Neural progenitor cell (in vitro differentiated cells): ENCODE data around the gene MYMK. TPM values are rescaled to one million over a fixed set of nuclear protein-coding genes. Genes with fewer than 3 reads are reported as not detected.

Experiments used
- DNase-seq: peaks from one replicate; pipeline ENCODE4 v3.0.0-alpha.2; 2016; ENCODE audit warnings: low spot score
- H2AFZ ChIP-seq: fragments of 200-600 bp; sonication (generic); replicated peaks from 2 replicates; pipeline ENCODE4 v1.6.1; 2016; ENCODE audit warnings: antibody characterized with exemption
- H3F3A ChIP-seq: fragments of 200-600 bp; sonication (generic); 2 replicates; pipeline ENCODE4 v1.6.1; 2016; ENCODE audit warnings: antibody characterized with exemption, low read depth
- H3K27ac ChIP-seq: fragments of 200-600 bp; sonication (generic); 2 replicates; pipeline ENCODE4 v1.5.1; 2016; ENCODE audit warnings: mild to moderate bottlenecking
- H3K27me3 ChIP-seq: fragments of 200-600 bp; sonication (generic); 2 replicates; pipeline ENCODE4 v1.6.1; 2016; ENCODE audit warnings: mild to moderate bottlenecking, moderate library complexity
- H3K36me3 ChIP-seq: fragments of 200-600 bp; sonication (generic); 2 replicates; pipeline ENCODE4 v1.5.1; 2016
- H3K4me1 ChIP-seq: fragments of 200-600 bp; sonication (generic); 2 replicates; pipeline ENCODE4 v1.6.1; 2016; ENCODE audit warnings: mixed run types
- H3K4me2 ChIP-seq: fragments of 200-600 bp; sonication (generic); 2 replicates; pipeline ENCODE4 v1.6.1; 2016
- H3K4me3 ChIP-seq: fragments of 200-600 bp; sonication (generic); 2 replicates; pipeline ENCODE4 v1.5.1; 2016
- H3K79me2 ChIP-seq: fragments of 200-600 bp; sonication (generic); 2 replicates; pipeline ENCODE4 v1.6.1; 2016; ENCODE audit warnings: low read depth
- H3K9ac ChIP-seq: fragments of 200-600 bp; sonication (generic); 2 replicates; pipeline ENCODE4 v1.6.1; 2016
- H3K9me3 ChIP-seq: fragments of 200-600 bp; sonication (generic); 2 replicates; pipeline ENCODE4 v1.5.1; 2016; ENCODE audit warnings: low read depth
- H4K20me1 ChIP-seq: fragments of 200-600 bp; sonication (generic); 2 replicates; pipeline ENCODE4 v1.6.1; 2016; ENCODE audit warnings: low read depth
- H3K27ac Mint-ChIP-seq: 3 replicates; pipeline ENCODE4 v1.8.0; 2021; ENCODE audit warnings: mixed read lengths
- H3K27me3 Mint-ChIP-seq: 2 replicates; pipeline ENCODE4 v1.8.0; 2022; ENCODE audit warnings: low read depth, mild to moderate bottlenecking, inconsistent platforms, moderate library complexity, mixed read lengths; ENCODE audit not compliant: insufficient read depth
- H3K36me3 Mint-ChIP-seq: 3 replicates; pipeline ENCODE4 v1.8.0; 2021; ENCODE audit warnings: mixed read lengths
- H3K4me1 Mint-ChIP-seq: 3 replicates; pipeline ENCODE4 v1.8.0; 2021; ENCODE audit warnings: mixed read lengths
- H3K4me3 Mint-ChIP-seq: 3 replicates; pipeline ENCODE4 v1.8.0; 2021; ENCODE audit warnings: mild to moderate bottlenecking, moderate library complexity, mixed read lengths
- H3K9me3 Mint-ChIP-seq: 3 replicates; pipeline ENCODE4 v1.8.0; 2020; ENCODE audit warnings: mixed read lengths
- EZH2 ChIP-seq: fragments of 200-600 bp; sonication (generic); IDR thresholded peaks from 2 replicates; pipeline ENCODE4 v1.6.1; 2017; ENCODE audit warnings: antibody characterized with exemption, mild to moderate bottlenecking, moderate library complexity
- EZH2phosphoT487 ChIP-seq: fragments of 200-600 bp; sonication (generic); IDR thresholded peaks from 2 replicates; pipeline ENCODE4 v1.6.1; 2017; ENCODE audit warnings: antibody characterized with exemption
- total RNA-seq: library from RNA; depleted of rRNA; stranded (reverse); fragments of >200 nt; gene quantifications from 2 replicates; pipeline ENCODE4 v1.2.3, GENCODE V29; 2015; ENCODE audit warnings: low replicate concordance
- TF ChIP-seq, protein P1 (sequence below): fragments of 200-600 bp; sonication (generic); IDR thresholded peaks from 2 replicates; pipeline ENCODE4 v1.5.1; 2017; ENCODE audit warnings: antibody characterized with exemption, mild to moderate bottlenecking

Gene MYMK
- total RNA-seq, 1 donor from 2014 or later: not detected

DNA sequence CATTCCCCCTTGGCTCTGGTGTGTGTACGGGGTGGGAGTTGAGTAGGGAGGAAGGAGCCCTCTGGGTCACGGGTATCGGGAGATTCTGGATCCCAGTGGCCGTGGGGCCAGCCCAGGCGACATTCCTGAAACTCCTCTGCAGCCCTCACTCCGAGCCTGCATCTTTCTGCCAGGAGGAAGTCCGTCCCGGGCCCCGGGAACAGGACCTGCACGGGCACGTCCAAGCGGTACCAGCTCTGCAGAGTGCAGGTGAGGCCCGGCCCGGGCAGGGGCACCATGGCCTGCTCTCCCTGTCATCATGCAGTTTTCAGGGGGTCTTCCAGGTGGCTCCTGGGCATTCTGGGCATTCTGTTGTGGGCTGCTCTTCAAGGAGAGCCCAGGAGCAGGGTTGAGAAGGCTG, 13.4 kb upstream of the MYMK start:
- Histone ChIP-seq H2AFZ (no peak overlapping the region), H3K4me2 (no peak overlapping the region), H3K4me1 (peaks cover 21% of the 10 kb centered on the region), H3K27me3 (peaks cover 20% of the 10 kb centered on the region), H3K79me2 (no peaks in the 10 kb centered on the region), H3K27ac (no peak overlapping the region), H3K9me3 (no peaks in the 10 kb centered on the region), H3K36me3 (no peaks in the 10 kb centered on the region), H3F3A (no peaks in the 10 kb centered on the region), H4K20me1 (no peaks in the 10 kb centered on the region), H3K4me3 (no peak overlapping the region), H3K9ac (no peak overlapping the region)
- Mint-ChIP-seq H3K27me3 (peaks cover 6% of the 10 kb centered on the region), H3K4me1 (peaks cover 23% of the 10 kb centered on the region), H3K4me3 (no peak overlapping the region), H3K27ac (peak overlapping the region; percentile 76), H3K9me3 (no peaks in the 10 kb centered on the region), H3K36me3 (no peaks in the 10 kb centered on the region)
- TF ChIP-seq, protein P1, sequence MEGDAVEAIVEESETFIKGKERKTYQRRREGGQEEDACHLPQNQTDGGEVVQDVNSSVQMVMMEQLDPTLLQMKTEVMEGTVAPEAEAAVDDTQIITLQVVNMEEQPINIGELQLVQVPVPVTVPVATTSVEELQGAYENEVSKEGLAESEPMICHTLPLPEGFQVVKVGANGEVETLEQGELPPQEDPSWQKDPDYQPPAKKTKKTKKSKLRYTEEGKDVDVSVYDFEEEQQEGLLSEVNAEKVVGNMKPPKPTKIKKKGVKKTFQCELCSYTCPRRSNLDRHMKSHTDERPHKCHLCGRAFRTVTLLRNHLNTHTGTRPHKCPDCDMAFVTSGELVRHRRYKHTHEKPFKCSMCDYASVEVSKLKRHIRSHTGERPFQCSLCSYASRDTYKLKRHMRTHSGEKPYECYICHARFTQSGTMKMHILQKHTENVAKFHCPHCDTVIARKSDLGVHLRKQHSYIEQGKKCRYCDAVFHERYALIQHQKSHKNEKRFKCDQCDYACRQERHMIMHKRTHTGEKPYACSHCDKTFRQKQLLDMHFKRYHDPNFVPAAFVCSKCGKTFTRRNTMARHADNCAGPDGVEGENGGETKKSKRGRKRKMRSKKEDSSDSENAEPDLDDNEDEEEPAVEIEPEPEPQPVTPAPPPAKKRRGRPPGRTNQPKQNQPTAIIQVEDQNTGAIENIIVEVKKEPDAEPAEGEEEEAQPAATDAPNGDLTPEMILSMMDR: no peak
- no peak for TF ChIP-seq EZH2phosphoT487
- TF ChIP-seq EZH2: no peak
- DNase-seq: no peak

DNA sequence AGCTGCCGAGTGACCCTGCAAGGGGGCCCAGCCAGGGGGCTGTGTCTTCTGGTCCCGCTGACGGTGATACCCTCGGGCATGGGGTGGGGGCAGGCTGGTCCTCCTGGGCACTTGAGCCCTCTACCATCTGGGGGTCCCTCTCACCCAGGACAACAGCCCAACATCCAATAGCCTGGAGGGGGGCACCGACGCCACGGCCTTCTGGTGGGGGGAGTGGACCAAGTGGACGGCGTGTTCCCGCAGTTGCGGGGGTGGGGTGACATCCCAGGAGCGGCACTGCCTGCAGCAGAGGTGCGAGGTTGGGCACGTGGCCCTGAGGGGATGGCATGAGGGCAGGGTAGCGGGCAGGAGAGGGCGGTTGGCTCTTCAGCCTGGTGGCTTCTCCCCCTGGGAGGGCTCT, 12.5 kb upstream of the MYMK start:
- H4K20me1 ChIP-seq: no peaks in the 10 kb centered on the region
- H2AFZ ChIP-seq: no peak overlapping the region
- no peaks in the 10 kb centered on the region for H3K79me2 ChIP-seq
- peaks cover 21% of the 10 kb centered on the region for H3K27me3 ChIP-seq
- H3K9ac ChIP-seq: no peak overlapping the region
- H3K9me3 ChIP-seq: no peaks in the 10 kb centered on the region
- Mint-ChIP-seq H3K9me3 (no peaks in the 10 kb centered on the region), H3K4me1 (peaks cover 29% of the 10 kb centered on the region), H3K4me3 (no peak overlapping the region), H3K27ac (no peak overlapping the region), H3K27me3 (peaks cover 9% of the 10 kb centered on the region), H3K36me3 (no peaks in the 10 kb centered on the region)
- no peak overlapping the region for H3K27ac ChIP-seq
- no peaks in the 10 kb centered on the region for H3F3A ChIP-seq
- H3K4me3 ChIP-seq: no peak overlapping the region
- DNase-seq: no peak
- no peaks in the 10 kb centered on the region for H3K36me3 ChIP-seq
- TF ChIP-seq EZH2phosphoT487 (no peak), EZH2 (no peak)
- TF ChIP-seq, protein P1: no peak
- no peak overlapping the region for H3K4me2 ChIP-seq
- H3K4me1 ChIP-seq: peaks cover 21% of the 10 kb centered on the region

DNA sequence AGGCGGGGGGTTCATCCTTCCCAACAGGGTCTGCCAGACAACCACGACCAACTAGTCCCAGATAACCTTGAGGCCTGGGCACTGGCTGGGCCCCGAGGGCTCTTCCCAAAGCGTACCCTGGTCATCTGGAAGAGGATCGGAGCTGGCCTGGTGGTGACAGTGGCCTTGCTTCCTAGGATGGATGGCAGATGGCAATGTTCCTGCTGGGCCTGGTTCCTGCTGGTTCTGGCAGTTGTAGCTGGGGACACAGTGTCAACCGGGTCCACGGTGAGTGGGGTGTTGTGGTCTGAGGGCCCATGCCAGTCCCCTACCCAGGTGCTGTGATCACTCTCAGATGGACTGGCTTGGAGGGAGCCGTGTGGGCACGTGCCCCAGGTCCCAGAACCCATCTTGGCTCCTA, 11.8 kb upstream of the MYMK start:
- Mint-ChIP-seq H3K9me3 (no peaks in the 10 kb centered on the region), H3K36me3 (no peaks in the 10 kb centered on the region), H3K27me3 (peaks cover 9% of the 10 kb centered on the region), H3K4me3 (no peak overlapping the region), H3K27ac (no peak overlapping the region), H3K4me1 (peaks cover 33% of the 10 kb centered on the region)
- peaks cover 21% of the 10 kb centered on the region for H3K4me1 ChIP-seq
- H3K4me2 ChIP-seq: no peak overlapping the region
- TF ChIP-seq EZH2: no peak
- TF ChIP-seq, protein P1: no peak
- TF ChIP-seq EZH2phosphoT487: no peak
- peaks cover 21% of the 10 kb centered on the region for H3K27me3 ChIP-seq
- no peaks in the 10 kb centered on the region for H3K36me3 ChIP-seq
- no peak overlapping the region for H3K9ac ChIP-seq
- no peak overlapping the region for H3K4me3 ChIP-seq
- no peaks in the 10 kb centered on the region for H4K20me1 ChIP-seq
- H2AFZ ChIP-seq: no peak overlapping the region
- no peaks in the 10 kb centered on the region for H3K79me2 ChIP-seq
- H3K27ac ChIP-seq: no peak overlapping the region
- no peaks in the 10 kb centered on the region for H3F3A ChIP-seq
- H3K9me3 ChIP-seq: no peaks in the 10 kb centered on the region
- no peak for DNase-seq
